ENCODE measurements around the gene CADPS.

- TF ChIP-seq CTCF (IDR thresholded peaks at IDR 0.05) (no peak), POLR2A (IDR thresholded peaks at IDR 0.05) (no peak)
Measured at GRCh38 chr3:62501289-62501668, 373.9 kb downstream of the CADPS start.
